Tibial nerve (tissue), 4 donors: ENCODE measurements around the gene FOXJ2.

ENCODE experiments used
- EP300 ChIP-seq, 2 donors: sonication (generic); formaldehyde crosslinking; IDR thresholded peaks; one replicate each; pipeline ENCODE4 v1.6.1; 2017; ENCODE audit warnings: antibody characterized with exemption in 2 of 2, mild to moderate bottlenecking in 1 of 2
- POLR2A ChIP-seq, 2 donors: fragments of 450-650 bp; IDR thresholded peaks; one replicate each; pipeline ENCODE4 v1.6.1; 2017; ENCODE audit warnings: antibody characterized with exemption in 2 of 2, mild to moderate bottlenecking in 2 of 2, moderate library complexity in 2 of 2
- TF ChIP-seq, protein P1 (sequence below), 5 experiments: fragments of 200-600 bp in 3 of 5; fragments of 450-650 bp in 2 of 5; sonication (generic) in 3 of 5; IDR thresholded peaks; one replicate each; pipeline ENCODE4 v1.5.1; 2016 to 2019; ENCODE audit warnings: antibody characterized with exemption in 5 of 5, mild to moderate bottlenecking in 3 of 5, moderate library complexity in 2 of 5

DNA sequence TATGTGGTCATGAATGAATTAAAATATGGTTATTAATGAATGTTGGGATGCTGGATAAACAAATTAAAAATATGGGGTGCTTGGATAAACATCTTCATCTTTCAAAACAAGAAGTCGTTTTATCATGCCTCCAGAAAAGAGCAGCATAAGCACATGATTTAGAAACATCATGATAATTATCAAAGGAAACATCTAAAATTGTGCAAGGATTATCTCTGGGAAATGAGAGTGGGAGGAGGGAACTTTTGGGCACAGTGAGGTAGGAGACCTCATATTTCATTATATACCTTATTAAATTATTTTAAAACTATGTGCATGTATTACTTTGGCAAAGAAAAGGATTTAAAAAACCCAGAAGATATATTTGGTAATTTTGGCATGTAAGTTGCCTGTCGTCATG lies 24.8 kb downstream of the FOXJ2 start:
- TF ChIP-seq POLR2A (IDR thresholded peaks at IDR 0.05) (no peak), EP300 (IDR thresholded peaks at IDR 0.05) (no peak)
- TF ChIP-seq, protein P1, sequence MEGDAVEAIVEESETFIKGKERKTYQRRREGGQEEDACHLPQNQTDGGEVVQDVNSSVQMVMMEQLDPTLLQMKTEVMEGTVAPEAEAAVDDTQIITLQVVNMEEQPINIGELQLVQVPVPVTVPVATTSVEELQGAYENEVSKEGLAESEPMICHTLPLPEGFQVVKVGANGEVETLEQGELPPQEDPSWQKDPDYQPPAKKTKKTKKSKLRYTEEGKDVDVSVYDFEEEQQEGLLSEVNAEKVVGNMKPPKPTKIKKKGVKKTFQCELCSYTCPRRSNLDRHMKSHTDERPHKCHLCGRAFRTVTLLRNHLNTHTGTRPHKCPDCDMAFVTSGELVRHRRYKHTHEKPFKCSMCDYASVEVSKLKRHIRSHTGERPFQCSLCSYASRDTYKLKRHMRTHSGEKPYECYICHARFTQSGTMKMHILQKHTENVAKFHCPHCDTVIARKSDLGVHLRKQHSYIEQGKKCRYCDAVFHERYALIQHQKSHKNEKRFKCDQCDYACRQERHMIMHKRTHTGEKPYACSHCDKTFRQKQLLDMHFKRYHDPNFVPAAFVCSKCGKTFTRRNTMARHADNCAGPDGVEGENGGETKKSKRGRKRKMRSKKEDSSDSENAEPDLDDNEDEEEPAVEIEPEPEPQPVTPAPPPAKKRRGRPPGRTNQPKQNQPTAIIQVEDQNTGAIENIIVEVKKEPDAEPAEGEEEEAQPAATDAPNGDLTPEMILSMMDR (IDR thresholded peaks at IDR 0.05): no peak
